GM12801 (cell line): ENCODE results near the gene F7.

ENCODE experiments used
- CTCF ChIP-seq: IDR thresholded peaks from one replicate; pipeline ENCODE4 v1.5.1; 2011; ENCODE audit warnings: control low read depth; ENCODE audit not compliant: insufficient read length; ENCODE audit errors: extremely low read depth

The F7 gene

GRCh38 chr13:113146750-113147149 is 41.2 kb downstream of the F7 start:
- no peak for TF ChIP-seq CTCF

GRCh38 chr13:113147206-113147605 is 41.6 kb downstream of the F7 start:
- no peak for TF ChIP-seq CTCF

DNA sequence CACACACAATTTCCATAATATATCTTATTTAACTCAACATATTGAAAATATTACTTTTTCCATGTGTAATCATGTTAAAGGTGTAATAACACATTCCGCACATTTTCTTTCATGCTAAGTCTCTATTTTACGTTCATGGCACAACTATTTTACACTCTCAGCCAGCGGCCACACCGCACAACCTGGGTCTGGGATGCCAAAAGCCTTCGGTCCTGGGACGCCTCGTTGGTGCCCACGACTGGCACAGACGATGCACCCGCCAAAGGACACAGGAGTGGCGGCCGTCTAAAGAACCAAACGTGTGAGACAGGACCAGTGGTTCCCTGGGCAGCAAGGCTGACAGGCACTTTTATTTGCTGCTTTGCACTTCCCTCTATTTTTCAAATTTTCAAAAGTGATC is 42.8 kb downstream of the F7 start:
- TF ChIP-seq CTCF: no peak

GRCh38 chr13:113148940-113149503 is 43.4 kb downstream of the F7 start:
- TF ChIP-seq CTCF: no peak

DNA sequence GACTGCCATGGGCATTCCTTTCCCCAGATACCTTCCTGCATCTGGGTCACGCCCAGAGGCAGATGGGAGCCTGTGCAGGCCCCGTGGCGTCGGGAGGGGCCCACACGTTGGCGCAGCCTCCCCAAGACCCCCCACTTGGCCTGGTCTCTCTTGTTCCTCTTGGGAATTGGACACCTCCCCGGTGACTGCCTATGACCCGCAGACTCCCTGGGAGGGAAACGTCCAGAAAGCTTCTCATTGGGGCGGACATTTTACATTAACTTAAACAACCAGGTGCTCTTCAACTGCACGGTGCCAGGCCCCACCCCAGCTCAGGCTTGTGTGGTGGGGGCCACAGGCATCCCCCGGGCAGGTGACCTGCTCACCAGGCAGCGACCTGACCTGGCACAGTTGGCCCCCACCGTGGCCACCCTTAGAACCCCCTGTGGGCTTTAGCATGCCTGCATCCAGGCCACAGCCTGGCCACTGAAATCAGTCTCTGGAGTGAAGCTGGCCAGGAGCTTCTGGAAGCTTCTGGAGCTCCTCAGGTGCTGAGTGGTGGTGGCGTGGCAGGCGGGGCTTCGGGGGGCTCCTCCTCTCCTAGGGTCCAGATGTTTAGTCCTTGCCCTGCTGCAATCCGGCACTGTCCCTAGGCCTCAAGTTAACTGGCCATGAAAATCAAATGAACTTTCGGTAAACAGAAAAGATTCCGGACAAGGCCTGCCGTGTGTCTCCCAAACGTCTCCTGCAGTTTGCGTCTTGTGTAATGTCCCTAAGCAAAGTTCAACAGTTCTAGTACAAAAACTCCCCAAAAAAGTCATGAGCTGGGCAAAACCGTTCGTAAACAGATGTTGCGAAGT is 44.3 kb downstream of the F7 start:
- no peak for TF ChIP-seq CTCF

- TF ChIP-seq CTCF: no peak
Measured at GRCh38 chr13:113150550-113151365, 45.2 kb downstream of the F7 start.

- TF ChIP-seq CTCF: no peak
Measured at GRCh38 chr13:113151745-113152690, 46.4 kb downstream of the F7 start.
